Astrocyte (in vitro differentiated cells and primary cell): ENCODE results near the gene ULK2.

Source experiments
- CTCF ChIP-seq: IDR thresholded peaks from 2 replicates; pipeline ENCODE4 v1.5.1; 2011; ENCODE audit warnings: low read depth, mild to moderate bottlenecking, inconsistent platforms, low read length, moderate library complexity; ENCODE audit not compliant: insufficient read depth
- EZH2 ChIP-seq: IDR thresholded peaks from 2 replicates; pipeline ENCODE4 v1.6.1; 2012; ENCODE audit warnings: mild to moderate bottlenecking, low read length, inconsistent platforms; ENCODE audit not compliant: insufficient read depth

- TF ChIP-seq CTCF (no peak), EZH2 (no peak)
Observed at GRCh38 chr17:19785854-19786253, 81.9 kb downstream of the ULK2 start.
